HCT116 (cell line): ENCODE results near the gene CYP2E1. TPM values are rescaled to one million over a fixed set of nuclear protein-coding genes. Genes with fewer than 3 reads are reported as not detected.

Source experiments
- ATAC-seq: fragments of 200-7000 bp; cut with Tn5 transposase; 2 replicates; pipeline ENCODE4 v1.9.1; 2020; ENCODE audit warnings: mild to moderate bottlenecking, moderate library complexity
- BruUV-seq: library from RNA; stranded (reverse); fragments of 400-500 nt; replicated peaks from 2 replicates; lab custom pipeline; 2021; lab: Mats Ljungman, UMichigan
- CTCF ChIA-PET: fragments of 300-600 bp; sonication (Branson Sonifier 250); formaldehyde crosslinking; loops from one replicate; lab custom pipeline; 2021; ENCODE audit warnings: antibody characterized with exemption; lab: Charles Lee
- POLR2A ChIA-PET: fragments of 300-600, 350-600 bp; sonication (Branson Sonifier 250); formaldehyde crosslinking; loops from one replicate; lab custom pipeline; 2021; ENCODE audit warnings: antibody characterized with exemption; lab: Charles Lee
- RAD21 ChIA-PET, 2 experiments: fragments of 300-600 bp; sonication (Branson Sonifier 250); formaldehyde crosslinking; loops; one replicate each; lab custom pipeline; 2023; ENCODE audit warnings: low total read pairs in 2 of 2; ENCODE audit not compliant: uncharacterized antibody in 2 of 2, unreplicated experiment in 2 of 2, low non-redundant PET in 1 of 2; lab: Charles Lee
- DNase-seq: peaks from one replicate; pipeline ENCODE4 v3.0.0-alpha.2; 2010; ENCODE audit warnings: low read depth, low spot score
- H2AFZ ChIP-seq: fragments of 200-600 bp; shearing (Covaris generic), sonication (generic); 2 replicates; pipeline ENCODE4 v1.6.1; 2017; ENCODE audit warnings: low read depth, mixed run types, mixed read lengths, antibody characterized with exemption, low read length; ENCODE audit not compliant: poor library complexity, severe bottlenecking
- H3K27ac ChIP-seq: 2 replicates; pipeline ENCODE4 v1.5.1; 2012; ENCODE audit warnings: low read depth, low read length
- H3K27me3 ChIP-seq: fragments of 200-600 bp; sonication (generic); 2 replicates; pipeline ENCODE4 v1.6.1; 2016; ENCODE audit warnings: mixed run types, low read length, mixed read lengths; ENCODE audit not compliant: insufficient read depth
- H3K36me3 ChIP-seq, 2 experiments: fragments of 200-500 bp in 1 of 2; fragments of 200-600 bp in 1 of 2; sonication (Bioruptor generic) in 1 of 2; sonication (generic) in 1 of 2; 2 replicates each; pipeline versions ENCODE4 v1.5.1 to v1.6.1; 2014 to 2016; ENCODE audit warnings: low read length in 2 of 2, inconsistent platforms in 1 of 2, mixed read lengths in 1 of 2, mixed run types in 1 of 2; ENCODE audit not compliant: insufficient read depth in 2 of 2, control insufficient read depth in 1 of 2
- H3K4me1 ChIP-seq, 2 experiments: fragments of 200-600 bp in 1 of 2; sonication (generic) in 1 of 2; 2 replicates each; pipeline versions ENCODE4 v1.5.1 to v1.6.1; 2012 to 2017; ENCODE audit warnings: low read length in 2 of 2, inconsistent platforms in 1 of 2, mild to moderate bottlenecking in 1 of 2, mixed read lengths in 1 of 2, mixed run types in 1 of 2, moderate library complexity in 1 of 2; ENCODE audit not compliant: insufficient read depth in 2 of 2, control insufficient read depth in 1 of 2
- H3K4me2 ChIP-seq: fragments of 200-600 bp; sonication (generic); 2 replicates; pipeline ENCODE4 v1.6.1; 2017; ENCODE audit warnings: mixed run types, low read length, mixed read lengths
- H3K4me3 ChIP-seq, 2 experiments: fragments of 200-600 bp in 1 of 2; sonication (generic) in 1 of 2; replicated peaks in 1 of 2; 2 replicates each; pipeline ENCODE4 v1.5.1; 2011 to 2016; ENCODE audit warnings: low read length in 2 of 2, control low read depth in 1 of 2, low read depth in 1 of 2, mild to moderate bottlenecking in 1 of 2, mixed read lengths in 1 of 2, mixed run types in 1 of 2
- H3K79me2 ChIP-seq: fragments of 200-600 bp; sonication (generic); 2 replicates; pipeline ENCODE4 v1.6.1; 2017; ENCODE audit warnings: mild to moderate bottlenecking, mixed run types, low read length, moderate library complexity, mixed read lengths; ENCODE audit not compliant: insufficient read depth
- H3K9ac ChIP-seq: fragments of 200-600 bp; sonication (generic); 2 replicates; pipeline ENCODE4 v1.6.1; 2016; ENCODE audit warnings: low read length, mixed read lengths
- H3K9me2 ChIP-seq: fragments of 200-600 bp; sonication (generic), shearing (Covaris generic); 2 replicates; pipeline ENCODE4 v1.6.1; 2017; ENCODE audit warnings: mixed run types, mild to moderate bottlenecking, moderate library complexity; ENCODE audit not compliant: insufficient read depth
- H3K9me3 ChIP-seq, 2 experiments: fragments of 200-500 bp in 1 of 2; fragments of 200-600 bp in 1 of 2; sonication (Bioruptor generic) in 1 of 2; sonication (generic) in 1 of 2; 2 replicates each; pipeline ENCODE4 v1.6.1; 2014 to 2017; ENCODE audit warnings: low read length in 2 of 2, mixed read lengths in 2 of 2, inconsistent platforms in 1 of 2, low read depth in 1 of 2, mild to moderate bottlenecking in 1 of 2, mixed run types in 1 of 2, moderate library complexity in 1 of 2; ENCODE audit not compliant: control insufficient read depth in 1 of 2, insufficient read depth in 1 of 2
- H4K20me1 ChIP-seq: fragments of 200-600 bp; sonication (generic), shearing (Covaris generic); 2 replicates; pipeline ENCODE4 v1.6.1; 2017; ENCODE audit warnings: mixed run types, mild to moderate bottlenecking, moderate library complexity; ENCODE audit not compliant: insufficient read depth
- ATF3 ChIP-seq: IDR thresholded peaks from 2 replicates; pipeline ENCODE4 v1.6.1; 2012
- CBX3 ChIP-seq: IDR thresholded peaks from 2 replicates; pipeline ENCODE4 v1.6.1; 2012; ENCODE audit warnings: low read depth
- CEBPB ChIP-seq: IDR thresholded peaks from 2 replicates; pipeline ENCODE4 v1.6.1; 2012; ENCODE audit warnings: low read depth
- EZH2 ChIP-seq: fragments of 200-600 bp; sonication (generic); IDR thresholded peaks from 2 replicates; pipeline ENCODE4 v1.6.1; 2017; ENCODE audit warnings: antibody characterized with exemption, mixed run types
- JUND ChIP-seq: IDR thresholded peaks from 2 replicates; pipeline ENCODE4 v1.6.1; 2012
- MAX ChIP-seq: IDR thresholded peaks from 2 replicates; pipeline ENCODE4 v1.6.1; 2012
- POLR2A ChIP-seq: IDR thresholded peaks from 2 replicates; pipeline ENCODE4 v1.7.0; 2011; ENCODE audit warnings: borderline replicate concordance; ENCODE audit not compliant: insufficient read depth, insufficient read length; ENCODE audit errors: extremely low read depth
- RAD21 ChIP-seq: IDR thresholded peaks from 2 replicates; pipeline ENCODE4 v1.6.1; 2012; ENCODE audit warnings: low read depth, mild to moderate bottlenecking
- SP1 ChIP-seq: IDR thresholded peaks from 2 replicates; pipeline ENCODE4 v1.6.1; 2012; ENCODE audit warnings: low read depth
- SRF ChIP-seq: IDR thresholded peaks from 2 replicates; pipeline ENCODE4 v1.6.1; 2012; ENCODE audit warnings: low read depth
- intact Hi-C: fragments of 100-400 bp; cut with micrococcal nuclease; formaldehyde crosslinking; loops from 2 replicates; pipeline ENCODE4 v1.10.0; 2022
- total RNA-seq: library from RNA; stranded (reverse); gene quantifications from one replicate; pipeline ENCODE4 v1.2.1, GENCODE V29; 2021; ENCODE audit not compliant: unreplicated experiment

CYP2E1 gene
- total RNA-seq, 1 experiment from 2014 or later = 1.5 TPM

GRCh38 chr10:133554600-133554999 is 27.4 kb downstream of the CYP2E1 start:
- Histone ChIP-seq H3K4me2 (no peak overlapping the region), H3K27ac (no peak overlapping the region), H3K9me2 (no peaks in the 10 kb centered on the region), H3K4me1 (no peaks in the 10 kb centered on the region), H3K9ac (no peak overlapping the region), H3K27me3 (no peaks in the 10 kb centered on the region), H2AFZ (no peak overlapping the region), H3K36me3 (no peaks in the 10 kb centered on the region), H3K4me3 (no peak overlapping the region), H4K20me1 (no peaks in the 10 kb centered on the region), H3K9me3 (no peaks in the 10 kb centered on the region), H3K79me2 (no peaks in the 10 kb centered on the region)
- ATAC-seq (no peak), DNase-seq (no peak)
- BruUV-seq = no TSS peak
- intact Hi-C loops = no loop called here
- TF ChIP-seq JUND (no peak), ATF3 (no peak), EZH2 (no peak), CEBPB (no peak)
- CTCF ChIA-PET = no interaction called here
- POLR2A ChIA-PET = no interaction called here
- RAD21 ChIA-PET = no interaction called here

GRCh38 chr10:133555521-133555920 is 28.4 kb downstream of the CYP2E1 start:
- no peaks in the 10 kb centered on the region for H3K9me3 ChIP-seq
- ATAC-seq (no peak), DNase-seq (no peak)
- no peak for TF ChIP-seq SRF
- no peak for TF ChIP-seq SP1
- no peak for TF ChIP-seq MAX
- TF ChIP-seq ATF3 = no peak
- no peak for TF ChIP-seq CEBPB
- TF ChIP-seq CBX3 = no peak
- TF ChIP-seq POLR2A = no peak
- TF ChIP-seq RAD21 = no peak
- ChIA-PET RAD21 (no interaction called here), POLR2A (no interaction called here), CTCF (no interaction called here)
- H3K79me2 ChIP-seq = no peaks in the 10 kb centered on the region
- no peak overlapping the region for H3K4me3 ChIP-seq
- H3K4me2 ChIP-seq = no peak overlapping the region
- H3K9me2 ChIP-seq = no peaks in the 10 kb centered on the region
- no peaks in the 10 kb centered on the region for H3K36me3 ChIP-seq
- no peaks in the 10 kb centered on the region for H3K4me1 ChIP-seq
- H3K27ac ChIP-seq = no peak overlapping the region
- no TSS peak for BruUV-seq
- no peak overlapping the region for H2AFZ ChIP-seq
- H3K27me3 ChIP-seq = no peaks in the 10 kb centered on the region
- no peak overlapping the region for H3K9ac ChIP-seq
- H4K20me1 ChIP-seq = no peaks in the 10 kb centered on the region
- intact Hi-C loops = no loop called here
